GM21619 (cell line): ENCODE results near the gene AFF3.

Source experiments
- ATAC-seq: cut with Tn5 transposase; IDR thresholded peaks from one replicate; pipeline ENCODE4 v1.9.1; 2021; ENCODE audit not compliant: unreplicated experiment

Gene AFF3

DNA sequence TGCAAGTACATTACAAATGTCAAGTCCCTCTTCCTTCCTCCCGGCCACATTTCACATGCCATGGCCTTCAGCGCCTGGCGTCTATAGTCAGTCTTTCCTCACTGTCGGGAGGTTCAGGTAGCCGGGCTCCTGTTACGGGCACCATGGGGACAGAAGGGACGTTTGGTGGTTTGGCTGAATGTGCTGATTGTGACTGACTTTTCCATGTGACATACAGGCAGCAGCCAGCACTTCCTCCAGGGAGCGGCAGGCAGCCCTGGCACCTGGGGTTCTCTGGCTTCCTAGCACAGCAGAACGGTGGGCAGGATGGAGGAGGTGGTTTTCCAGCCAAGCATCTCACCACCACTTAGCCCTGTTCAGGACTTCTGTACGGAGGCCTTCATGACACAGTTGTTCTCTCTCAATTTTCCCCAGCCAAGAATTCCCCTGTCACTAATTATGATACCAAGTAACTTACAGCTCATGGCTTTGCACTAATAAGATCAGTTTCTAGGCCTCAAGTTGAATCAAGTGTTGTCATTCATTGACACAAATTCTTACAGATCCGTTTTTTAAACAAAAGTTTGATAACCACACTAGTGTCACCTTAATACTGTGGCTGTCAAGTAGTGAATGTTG is 568.6 kb downstream of the AFF3 start:
- ATAC-seq, result no peak

DNA sequence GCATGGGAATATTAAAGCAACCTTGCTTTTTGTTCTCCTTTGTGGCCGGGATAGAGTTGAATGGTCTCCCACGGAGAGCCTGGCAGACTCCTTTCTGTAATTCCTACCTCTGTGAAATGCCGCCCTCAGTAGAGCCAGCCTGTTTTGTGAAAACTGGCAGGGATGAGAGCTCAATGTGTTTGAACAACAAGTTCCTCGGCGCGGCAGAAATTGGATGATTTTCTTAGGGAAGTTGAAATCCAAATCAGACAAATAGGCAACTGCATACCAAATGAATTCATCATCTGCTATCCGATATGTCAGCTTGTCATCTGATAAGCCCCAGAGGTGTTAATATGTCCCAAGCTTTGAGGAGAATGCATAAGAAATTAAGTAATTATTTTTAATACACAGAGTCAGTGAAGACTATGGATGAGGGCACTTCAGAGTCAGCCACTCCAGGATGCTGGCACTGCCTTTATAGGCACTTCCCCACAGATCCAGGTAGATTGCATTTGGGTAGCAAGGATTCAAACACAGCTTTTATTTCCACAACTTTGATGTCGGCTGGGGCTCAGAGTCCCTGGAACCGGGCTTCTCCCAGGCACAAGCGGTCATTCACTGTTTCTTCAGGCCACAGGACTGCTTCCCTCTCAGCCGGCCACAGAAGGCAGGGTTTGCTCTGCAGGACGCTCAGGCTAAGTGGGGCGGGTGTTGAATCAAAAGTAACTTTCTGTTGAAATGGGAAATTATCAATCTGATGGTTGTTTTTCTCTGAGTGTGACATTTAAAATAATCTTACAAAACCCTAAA is 569.8 kb downstream of the AFF3 start:
- no peak for ATAC-seq

DNA sequence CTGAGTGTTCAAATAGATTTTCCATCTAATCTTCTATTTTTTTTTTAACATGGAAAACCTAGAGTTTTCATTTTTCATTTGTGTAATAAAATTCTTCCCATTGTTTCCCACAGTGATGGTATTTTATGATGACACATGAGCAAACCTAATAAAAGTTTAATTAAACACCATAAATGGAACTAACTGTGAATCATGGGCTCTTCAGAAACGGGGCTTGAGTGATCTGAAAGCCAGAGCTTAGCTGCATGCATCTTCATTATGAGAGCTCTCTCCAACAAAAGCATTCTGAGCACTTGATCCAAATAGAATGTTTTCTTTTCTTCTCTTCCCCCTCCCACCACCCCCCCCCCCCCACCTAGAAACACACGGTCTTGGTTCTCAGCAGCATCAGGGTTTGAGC is 570.4 kb downstream of the AFF3 start:
- no peak for ATAC-seq

DNA sequence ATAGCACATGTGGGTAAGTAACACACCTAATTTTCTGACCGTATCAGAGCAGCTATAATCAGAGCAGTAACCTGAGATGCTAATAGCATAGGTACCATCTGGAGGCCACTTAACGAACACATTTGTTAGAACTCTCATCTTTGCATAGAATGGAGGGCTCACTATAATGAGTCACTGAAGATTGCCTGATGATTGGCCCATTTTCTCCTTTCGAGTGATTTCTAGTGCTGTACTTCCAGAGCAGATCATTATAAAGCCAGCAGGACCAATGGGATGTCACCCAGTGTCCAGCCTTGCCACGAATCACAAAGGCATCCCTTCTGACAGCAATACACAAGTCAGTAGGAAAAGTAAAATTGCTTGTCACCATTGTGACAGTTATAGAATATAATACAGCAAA is 570.9 kb downstream of the AFF3 start:
- no peak for ATAC-seq

DNA sequence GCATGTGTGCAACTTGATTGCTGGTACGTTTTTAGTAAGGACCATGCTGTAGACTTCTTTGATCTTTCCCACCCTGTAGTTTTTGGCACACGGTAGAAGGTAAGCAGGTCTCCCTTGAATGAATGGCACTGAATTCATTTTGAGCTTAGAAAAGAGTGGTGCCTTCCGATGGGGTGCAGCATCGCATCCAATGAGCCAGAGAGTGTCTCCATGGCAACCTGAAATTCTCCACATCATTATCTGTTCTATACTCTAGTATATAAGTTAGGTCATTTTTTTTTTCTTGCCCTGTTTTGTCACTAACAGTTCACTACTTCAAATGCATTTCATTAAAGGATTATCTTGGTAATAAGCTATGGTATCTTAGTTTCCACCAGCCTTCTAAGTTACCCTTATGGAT is 571.4 kb downstream of the AFF3 start:
- ATAC-seq, result no peak

DNA sequence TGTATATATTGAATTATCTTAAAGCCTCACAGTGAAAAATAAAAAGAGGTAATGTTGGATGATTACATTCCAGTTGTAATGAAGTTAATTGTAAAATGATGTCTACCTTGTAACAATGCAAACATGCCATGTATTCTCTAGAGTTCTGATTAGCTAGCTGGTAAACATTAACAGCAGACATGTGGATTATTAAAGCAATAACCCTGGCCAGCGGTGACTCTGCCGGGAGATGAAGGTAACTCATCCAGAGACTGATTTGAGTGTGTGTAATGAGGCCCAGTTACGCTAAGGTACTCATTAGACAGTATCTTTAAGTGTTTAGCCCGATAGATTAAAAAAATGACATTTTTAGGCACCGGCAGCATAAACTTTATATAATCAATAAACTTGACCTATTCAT is 573.0 kb downstream of the AFF3 start:
- ATAC-seq, result no peak

DNA sequence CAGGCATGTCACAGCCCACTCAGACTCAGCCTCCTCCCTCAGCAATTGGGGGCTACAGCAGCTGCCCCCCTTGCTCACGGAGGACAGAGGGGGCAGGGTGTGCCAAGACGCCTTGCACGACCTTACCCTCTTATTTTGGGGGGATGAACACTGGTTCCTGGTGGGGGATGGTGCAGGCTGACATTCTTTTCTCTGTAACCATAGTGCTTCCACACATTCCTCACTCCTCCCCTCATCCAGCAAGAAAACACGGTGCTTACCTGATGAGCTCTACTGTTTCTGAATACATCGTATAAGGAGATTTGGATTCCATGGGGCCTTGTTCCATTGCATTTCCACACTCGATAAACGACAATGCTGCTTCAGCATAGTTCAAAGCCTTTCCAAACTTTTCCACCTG is 577.2 kb downstream of the AFF3 start:
- no peak for ATAC-seq

DNA sequence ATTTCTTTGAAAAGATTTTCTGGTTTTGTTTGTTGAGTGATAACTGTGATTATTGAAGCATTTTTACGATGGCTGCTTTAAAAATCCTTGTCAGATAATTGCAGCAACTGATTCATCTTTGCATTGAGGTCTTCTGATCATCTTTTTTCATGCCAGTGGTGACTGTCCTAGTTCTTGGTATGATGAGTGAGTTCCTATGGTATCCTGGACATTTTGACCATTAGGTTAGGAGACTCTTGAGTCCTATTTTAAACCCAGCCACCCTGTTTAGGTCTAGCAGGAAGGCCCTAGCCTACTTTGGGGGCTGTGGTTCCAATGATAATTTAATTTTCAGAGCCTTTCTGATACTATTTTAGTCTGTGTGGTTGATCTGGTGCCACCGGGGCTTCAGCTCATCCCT is 579.9 kb downstream of the AFF3 start:
- ATAC-seq, result no peak

DNA sequence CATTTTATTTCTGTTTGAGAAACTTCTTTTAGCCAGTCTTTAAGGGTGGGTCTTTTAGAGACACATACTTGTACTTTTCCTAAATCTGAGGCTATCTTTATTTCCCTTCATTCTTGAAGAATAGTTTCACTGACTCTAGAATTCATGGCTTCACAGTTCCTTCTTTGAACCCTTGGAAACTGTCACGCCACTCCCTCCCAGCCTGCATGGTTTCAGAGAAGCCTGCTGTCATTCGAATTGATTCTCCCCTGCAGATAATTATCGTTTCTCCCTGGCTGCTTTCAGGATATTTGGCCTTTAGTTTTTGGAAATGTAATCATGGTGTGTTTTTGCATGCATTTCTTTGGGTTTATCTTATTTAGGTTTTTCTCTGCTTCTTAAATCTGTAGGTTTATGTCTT is 580.6 kb downstream of the AFF3 start:
- no peak for ATAC-seq

DNA sequence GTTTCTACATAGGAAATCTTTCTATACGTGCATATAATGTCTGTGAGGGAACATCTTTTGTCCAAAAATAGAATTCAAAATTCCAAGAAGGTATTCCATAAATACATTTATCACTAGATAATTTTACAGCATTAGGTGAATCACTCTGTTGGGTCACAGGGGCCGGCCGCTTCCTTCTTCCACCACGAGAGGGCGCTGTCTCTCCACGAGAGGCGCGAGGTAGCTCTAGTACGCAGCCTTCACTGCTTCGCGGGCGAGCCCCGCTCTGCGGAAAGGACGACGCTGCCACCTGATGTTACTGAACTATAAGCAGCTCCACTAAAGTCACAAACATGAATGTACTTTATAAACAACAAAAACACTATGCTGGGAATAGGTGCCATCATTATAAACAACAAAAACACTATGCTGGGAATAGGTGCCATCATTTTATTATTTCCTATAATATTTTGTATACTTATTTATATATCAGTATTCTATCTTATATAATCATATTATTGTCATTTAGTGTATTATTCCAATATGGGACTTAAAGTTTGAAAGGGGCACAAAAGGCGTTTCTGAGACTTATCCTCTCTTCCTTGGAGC is 583.2 kb downstream of the AFF3 start:
- peak; percentile 89 for ATAC-seq

DNA sequence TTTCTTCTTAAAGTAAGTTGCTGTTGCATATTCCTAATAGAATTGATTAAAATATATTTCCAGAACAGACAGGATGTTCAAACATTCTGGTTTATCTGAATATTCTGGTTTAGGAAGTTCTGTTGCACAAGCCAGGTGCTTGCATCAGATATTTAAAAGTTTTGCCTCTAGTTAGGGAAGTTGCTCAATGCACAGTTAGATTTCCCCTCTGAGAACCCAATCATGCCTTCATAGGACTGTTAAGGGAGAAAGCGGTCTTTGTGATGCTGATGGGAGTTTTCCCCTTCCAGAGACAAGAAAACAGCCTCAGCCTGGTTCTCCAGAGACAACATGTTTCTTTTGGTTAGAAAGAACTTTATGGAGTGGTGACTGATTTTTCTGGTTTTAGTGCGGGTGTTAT is 587.0 kb downstream of the AFF3 start:
- ATAC-seq, result no peak

DNA sequence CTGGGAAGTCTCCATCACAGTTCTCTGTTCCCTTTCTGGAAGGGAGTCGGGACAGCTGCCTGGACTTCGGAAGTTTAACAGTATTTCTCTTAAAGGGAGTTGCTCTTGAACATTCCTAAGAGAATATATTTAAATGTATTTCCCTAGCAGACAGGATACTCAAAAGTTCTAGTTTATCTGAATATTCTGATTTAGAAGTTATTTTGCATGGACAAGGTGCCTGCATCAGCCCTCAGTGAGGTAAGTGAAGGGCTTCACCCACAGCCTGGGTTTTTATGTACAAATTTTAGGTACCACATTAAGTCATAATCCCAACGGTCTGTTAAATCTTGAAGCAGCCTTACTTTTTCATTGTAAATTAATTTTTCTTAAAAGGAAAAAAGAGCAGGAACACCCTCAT is 587.5 kb downstream of the AFF3 start:
- no peak for ATAC-seq

DNA sequence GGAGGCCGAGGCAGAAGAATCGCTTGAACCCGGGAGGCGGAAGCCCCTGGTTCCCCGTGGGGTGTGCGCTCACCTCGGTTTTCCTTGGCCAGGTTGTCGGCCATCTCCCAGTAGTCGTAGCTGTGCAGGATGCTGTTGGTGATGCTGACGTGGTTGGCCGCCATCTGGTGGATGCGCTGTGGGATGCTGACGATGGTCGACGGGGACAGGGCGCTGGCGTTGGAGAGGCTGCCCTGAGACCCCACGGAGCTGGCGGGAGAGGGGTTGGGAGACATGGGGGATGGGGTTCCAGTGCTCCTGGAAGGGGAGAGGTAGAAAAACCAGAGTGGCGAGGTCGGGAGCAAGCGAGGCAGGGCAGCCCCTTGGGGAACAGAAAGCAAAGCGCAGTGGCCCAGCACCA is 588.2 kb downstream of the AFF3 start:
- no peak for ATAC-seq

DNA sequence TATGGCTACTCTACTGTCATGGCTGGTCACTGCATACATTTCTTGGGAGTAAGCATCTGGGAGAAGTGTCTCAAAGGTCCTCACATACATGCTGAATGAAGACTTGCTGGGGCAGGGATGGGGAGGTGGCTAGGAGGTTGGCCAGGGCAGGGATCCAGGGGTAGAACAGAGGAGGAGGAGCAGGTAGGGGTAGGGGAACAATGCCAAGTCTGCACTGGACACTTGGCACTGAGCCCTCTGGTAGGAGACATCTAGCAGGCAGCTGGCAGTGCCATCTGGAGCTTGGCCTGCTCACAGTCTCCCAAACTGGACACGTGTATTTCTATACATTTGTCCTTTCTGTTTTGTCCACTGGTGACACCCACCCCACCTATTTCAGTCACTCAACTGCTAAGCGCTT is 589.9 kb downstream of the AFF3 start:
- ATAC-seq, result no peak

DNA sequence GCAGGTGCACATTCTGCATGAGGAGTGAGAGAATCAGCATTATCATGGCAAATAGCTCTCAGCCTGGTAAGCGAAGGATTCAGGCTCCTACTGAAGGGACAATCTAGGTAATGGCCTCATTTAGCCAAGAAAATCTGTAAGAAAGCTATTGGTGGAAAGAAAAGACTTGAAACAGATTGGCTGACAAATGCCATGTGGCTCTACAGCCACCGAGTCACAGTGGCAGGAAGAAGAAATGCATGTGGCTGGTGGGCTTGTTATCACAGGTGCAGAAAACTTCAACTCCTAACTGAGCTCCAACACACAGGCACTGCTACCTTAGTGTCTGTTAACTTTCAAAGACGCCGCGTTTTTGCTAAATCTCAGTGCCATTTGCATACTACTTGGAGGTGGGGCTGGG is 592.0 kb downstream of the AFF3 start:
- ATAC-seq, result no peak

DNA sequence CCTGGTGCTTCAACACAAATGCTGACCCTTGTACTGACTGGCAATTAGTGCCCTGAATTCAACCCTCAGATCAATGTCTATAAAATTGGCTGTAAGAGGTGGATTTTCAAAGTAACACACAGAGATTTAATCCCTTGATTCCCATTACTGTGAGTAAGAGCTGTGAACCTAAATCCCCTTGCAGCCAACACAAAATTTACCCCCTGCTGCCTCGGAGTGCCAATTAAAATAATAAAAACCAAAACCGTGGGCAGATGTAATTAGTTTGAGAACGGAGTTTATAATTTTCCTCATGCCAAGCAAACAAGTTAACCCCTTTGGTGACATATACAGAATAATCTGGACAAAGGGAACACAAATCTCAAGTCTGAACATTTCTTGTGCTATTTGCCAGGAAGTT is 596.8 kb downstream of the AFF3 start:
- no peak for ATAC-seq

DNA sequence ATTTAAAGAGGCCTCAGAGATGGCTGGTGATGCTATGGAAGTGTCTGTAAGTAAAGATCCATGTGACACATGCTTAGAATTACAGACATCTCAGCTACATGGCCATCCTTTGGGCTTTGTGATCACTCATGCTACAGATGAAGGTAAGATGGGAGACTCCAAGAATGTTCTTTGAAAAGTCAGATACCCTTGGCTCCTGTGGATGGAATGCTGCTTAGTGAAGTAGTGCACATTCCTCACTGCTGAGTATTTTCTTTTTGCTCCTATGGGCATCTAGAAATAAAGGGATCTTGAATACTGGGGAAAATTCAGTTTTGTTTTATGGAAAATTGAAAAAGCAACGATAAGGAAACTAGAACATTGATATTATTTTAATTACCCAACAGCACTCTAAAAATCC is 597.3 kb downstream of the AFF3 start:
- no peak for ATAC-seq

DNA sequence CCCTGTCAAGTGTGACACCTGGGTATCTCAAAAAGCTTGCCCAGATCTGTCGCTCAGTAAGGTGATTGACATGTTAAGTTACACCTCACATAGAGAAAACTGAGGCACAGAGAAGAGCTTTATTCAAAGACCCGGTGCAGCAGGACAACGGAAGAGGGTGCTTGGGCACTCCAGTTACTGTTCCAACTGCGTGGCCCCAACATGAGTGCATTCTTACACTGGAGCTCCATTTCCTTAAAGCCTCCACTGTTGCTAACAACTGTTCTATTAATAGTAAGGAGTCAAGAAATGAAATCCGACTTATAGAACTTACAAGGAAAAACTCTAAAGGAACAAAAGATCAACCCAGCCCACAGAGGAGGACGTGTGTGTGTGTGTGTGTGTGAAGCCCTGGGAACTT is 597.8 kb downstream of the AFF3 start:
- no peak for ATAC-seq

DNA sequence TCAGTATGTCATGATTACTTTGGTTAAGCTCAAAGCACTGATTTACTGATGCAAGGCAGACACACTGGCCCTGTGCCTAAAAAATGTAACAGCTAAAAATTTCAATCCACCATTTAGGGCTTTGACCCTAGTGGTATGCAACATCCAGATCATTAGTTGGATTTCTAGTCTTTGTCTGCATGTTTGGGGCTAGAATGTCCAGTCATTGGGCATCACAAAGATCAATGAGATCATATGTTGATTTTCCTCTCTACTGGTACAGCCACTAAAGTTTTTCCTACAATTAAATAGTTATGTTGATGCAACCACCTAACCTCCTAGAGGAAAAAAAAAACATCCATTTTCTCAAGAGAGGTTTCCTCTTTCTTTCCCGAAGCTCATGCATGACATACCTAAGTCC is 599.1 kb downstream of the AFF3 start:
- no peak for ATAC-seq

DNA sequence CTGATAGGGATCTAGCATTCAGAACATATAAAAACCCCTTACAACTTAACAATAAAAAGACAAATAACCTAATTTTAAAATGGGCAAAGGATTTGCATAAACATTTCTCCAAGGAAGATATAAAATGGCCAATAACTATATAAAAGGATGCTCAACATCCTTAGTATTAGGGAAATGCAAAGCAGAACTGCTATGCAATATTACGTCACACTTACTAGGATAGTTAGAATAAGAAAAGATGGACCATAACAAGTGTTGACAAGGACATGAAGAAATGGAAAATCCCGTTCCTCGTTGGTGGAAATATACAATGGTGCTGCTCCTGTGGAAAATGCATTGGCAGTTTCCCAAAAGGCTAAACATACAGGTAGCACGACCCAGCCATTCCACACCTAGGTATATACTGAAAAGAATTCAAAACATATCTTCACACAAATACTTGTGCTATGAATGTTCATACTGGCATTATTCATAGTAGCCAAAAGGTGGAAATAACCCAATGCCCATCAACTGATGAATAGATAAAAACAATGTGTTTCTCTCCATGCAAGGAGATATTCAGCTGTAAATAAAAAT is 604.4 kb downstream of the AFF3 start:
- no peak for ATAC-seq

DNA sequence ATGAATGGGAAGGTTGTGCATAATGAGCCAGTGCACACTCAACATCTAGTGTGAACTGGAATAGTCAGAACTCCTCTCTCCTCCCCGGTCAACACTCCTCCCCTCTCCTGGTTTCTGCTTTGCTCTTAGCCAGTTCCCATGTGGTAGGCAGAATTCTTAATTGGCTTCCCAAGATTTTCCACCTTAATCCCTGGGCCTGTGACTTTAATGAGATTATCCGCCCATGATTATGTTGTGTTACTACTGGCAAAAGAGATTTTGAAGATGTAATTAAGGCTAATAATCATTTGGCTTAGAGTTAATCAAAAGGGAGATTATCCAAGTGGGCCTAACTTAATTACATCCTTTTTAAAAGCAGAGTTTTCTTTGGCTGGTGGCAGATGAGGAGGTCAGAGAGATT is 618.3 kb downstream of the AFF3 start:
- no peak for ATAC-seq

DNA sequence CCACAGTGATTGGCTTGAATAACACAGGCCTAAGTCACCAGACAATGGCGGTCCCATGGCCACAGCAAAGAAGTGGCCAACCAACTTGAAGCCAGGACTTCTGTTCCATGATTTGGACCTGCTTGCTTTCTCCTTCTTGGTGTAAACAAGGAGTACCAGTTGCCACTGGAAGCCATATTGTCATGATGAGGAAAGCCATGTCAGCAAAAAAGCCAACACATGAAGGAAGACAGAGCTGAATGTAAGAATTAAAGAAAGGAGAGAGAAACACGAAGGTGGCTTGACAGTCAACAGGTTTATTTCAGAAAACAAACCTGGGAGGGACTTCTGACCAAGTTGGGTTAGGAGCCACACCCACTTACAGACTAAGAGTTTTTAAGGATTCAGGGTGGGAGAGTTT is 620.2 kb downstream of the AFF3 start:
- ATAC-seq, result no peak
